Suprapubic skin (tissue), 3 donors: ENCODE data around the gene WDR36.

Experiments used
- POLR2A ChIP-seq, 2 donors: fragments of 450-650 bp; IDR thresholded peaks; one replicate each; pipeline ENCODE4 v1.6.1; 2017; ENCODE audit warnings: antibody characterized with exemption in 2 of 2, mild to moderate bottlenecking in 2 of 2, moderate library complexity in 2 of 2
- TF ChIP-seq, protein P1 (sequence below), 2 donors: fragments of 200-600 bp in 1 of 2; fragments of 450-650 bp in 1 of 2; sonication (generic) in 1 of 2; IDR thresholded peaks; one replicate each; pipeline ENCODE4 v1.5.1; 2016 to 2019; ENCODE audit warnings: antibody characterized with exemption in 2 of 2, mild to moderate bottlenecking in 1 of 2, moderate library complexity in 1 of 2

DNA sequence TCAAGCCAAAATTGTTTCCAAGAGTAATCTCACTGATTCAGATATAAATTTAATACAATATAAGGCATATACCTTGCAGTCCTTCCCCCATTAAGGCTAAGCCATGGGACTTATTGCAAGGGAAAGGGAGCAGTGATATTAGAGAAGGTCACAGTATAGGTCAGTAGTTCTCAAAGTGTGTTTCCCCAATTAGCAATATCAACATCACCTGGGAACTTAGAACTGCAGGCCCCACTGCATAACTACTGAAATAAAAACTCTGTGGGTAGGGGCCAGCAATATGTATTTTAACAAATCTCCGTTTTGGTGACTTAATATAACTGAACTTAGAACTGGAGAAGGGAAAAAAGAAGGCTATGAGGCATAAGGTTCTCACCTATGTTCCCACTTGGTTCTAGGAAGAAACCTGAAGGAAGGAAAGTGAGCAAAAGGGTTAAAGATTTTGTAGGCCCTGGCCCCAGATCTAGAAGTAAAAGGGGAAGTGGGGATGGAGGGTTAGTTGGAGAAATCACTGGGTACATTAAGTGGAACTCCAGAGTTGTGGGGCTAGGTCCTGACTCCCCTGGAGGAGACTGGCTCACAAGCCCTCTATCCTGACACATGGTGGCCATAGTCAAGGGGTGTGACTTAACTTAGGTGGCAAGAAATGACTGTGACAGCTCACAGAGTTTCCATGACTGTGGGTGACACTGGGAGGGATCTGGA is 40.7 kb downstream of the WDR36 start:
- TF ChIP-seq, protein P1, sequence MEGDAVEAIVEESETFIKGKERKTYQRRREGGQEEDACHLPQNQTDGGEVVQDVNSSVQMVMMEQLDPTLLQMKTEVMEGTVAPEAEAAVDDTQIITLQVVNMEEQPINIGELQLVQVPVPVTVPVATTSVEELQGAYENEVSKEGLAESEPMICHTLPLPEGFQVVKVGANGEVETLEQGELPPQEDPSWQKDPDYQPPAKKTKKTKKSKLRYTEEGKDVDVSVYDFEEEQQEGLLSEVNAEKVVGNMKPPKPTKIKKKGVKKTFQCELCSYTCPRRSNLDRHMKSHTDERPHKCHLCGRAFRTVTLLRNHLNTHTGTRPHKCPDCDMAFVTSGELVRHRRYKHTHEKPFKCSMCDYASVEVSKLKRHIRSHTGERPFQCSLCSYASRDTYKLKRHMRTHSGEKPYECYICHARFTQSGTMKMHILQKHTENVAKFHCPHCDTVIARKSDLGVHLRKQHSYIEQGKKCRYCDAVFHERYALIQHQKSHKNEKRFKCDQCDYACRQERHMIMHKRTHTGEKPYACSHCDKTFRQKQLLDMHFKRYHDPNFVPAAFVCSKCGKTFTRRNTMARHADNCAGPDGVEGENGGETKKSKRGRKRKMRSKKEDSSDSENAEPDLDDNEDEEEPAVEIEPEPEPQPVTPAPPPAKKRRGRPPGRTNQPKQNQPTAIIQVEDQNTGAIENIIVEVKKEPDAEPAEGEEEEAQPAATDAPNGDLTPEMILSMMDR (IDR thresholded peaks at IDR 0.05): no peak
- no peak for TF ChIP-seq POLR2A (IDR thresholded peaks at IDR 0.05)
